ENCODE data around the gene CBX6.

Gene CBX6

GRCh38 chr22:38860283-38861169, 11.5 kb downstream of the CBX6 start:
- no peak for ATAC-seq
- TF ChIP-seq ZNF8 (CRISPR knock-in tag; IDR thresholded peaks at IDR 0.05) = no peak
- TF ChIP-seq GLIS3 (CRISPR knock-in tag; IDR thresholded peaks at IDR 0.05) = no peak
- no peak for TF ChIP-seq ZNF565 (CRISPR knock-in tag; conservative IDR thresholded peaks at IDR 0.05; ENCODE audit: low read depth)
- TF ChIP-seq, protein P1, sequence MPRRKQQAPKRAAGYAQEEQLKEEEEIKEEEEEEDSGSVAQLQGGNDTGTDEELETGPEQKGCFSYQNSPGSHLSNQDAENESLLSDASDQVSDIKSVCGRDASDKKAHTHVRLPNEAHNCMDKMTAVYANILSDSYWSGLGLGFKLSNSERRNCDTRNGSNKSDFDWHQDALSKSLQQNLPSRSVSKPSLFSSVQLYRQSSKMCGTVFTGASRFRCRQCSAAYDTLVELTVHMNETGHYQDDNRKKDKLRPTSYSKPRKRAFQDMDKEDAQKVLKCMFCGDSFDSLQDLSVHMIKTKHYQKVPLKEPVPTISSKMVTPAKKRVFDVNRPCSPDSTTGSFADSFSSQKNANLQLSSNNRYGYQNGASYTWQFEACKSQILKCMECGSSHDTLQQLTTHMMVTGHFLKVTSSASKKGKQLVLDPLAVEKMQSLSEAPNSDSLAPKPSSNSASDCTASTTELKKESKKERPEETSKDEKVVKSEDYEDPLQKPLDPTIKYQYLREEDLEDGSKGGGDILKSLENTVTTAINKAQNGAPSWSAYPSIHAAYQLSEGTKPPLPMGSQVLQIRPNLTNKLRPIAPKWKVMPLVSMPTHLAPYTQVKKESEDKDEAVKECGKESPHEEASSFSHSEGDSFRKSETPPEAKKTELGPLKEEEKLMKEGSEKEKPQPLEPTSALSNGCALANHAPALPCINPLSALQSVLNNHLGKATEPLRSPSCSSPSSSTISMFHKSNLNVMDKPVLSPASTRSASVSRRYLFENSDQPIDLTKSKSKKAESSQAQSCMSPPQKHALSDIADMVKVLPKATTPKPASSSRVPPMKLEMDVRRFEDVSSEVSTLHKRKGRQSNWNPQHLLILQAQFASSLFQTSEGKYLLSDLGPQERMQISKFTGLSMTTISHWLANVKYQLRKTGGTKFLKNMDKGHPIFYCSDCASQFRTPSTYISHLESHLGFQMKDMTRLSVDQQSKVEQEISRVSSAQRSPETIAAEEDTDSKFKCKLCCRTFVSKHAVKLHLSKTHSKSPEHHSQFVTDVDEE (CRISPR knock-in tag; IDR thresholded peaks at IDR 0.05) = no peak
- no peak for TF ChIP-seq RARB (CRISPR knock-in tag; IDR thresholded peaks at IDR 0.05)
- no peak for TF ChIP-seq ZFP3 (CRISPR knock-in tag; IDR thresholded peaks at IDR 0.05)
- TF ChIP-seq TOX (CRISPR knock-in tag; IDR thresholded peaks at IDR 0.05; ENCODE audit: borderline replicate concordance) = no peak
- no peak for TF ChIP-seq OSR1 (CRISPR knock-in tag; IDR thresholded peaks at IDR 0.05)

DNA sequence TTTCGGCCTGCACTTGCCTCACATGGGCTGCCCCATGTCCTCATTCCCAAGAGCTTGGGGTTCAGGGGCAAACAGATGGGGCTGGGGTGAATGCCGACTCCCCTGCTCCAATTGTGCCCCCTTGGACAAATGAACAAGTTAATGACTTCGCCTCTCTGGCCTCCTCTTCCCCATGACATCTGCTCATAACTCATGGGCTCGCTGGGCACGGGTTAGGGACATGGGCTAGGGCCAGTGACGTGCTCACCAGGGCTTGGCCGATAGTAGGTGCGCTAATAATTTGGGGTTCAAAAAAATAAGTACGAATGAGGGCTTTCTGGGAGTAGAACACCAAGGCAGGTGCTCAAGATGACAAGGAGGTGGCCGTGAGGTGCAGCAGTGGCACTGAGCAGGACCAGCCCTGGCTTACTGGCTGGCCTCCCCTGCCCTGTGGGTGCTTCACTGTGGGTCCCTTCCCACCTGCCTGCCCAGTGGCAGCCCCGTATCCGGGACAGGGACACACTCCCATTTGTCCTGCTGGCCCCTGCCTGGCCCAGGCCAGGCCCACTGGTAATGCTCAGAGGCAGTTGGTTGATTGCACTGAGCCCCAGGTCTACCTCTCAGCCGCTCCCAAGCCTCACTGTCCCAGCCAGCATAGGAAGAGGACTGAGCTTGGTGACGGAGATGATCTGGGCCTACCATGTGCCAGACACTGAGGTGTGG, 12.3 kb downstream of the CBX6 start:
- TF ChIP-seq ZFP3 (CRISPR knock-in tag; IDR thresholded peaks at IDR 0.05) (no peak), GLIS3 (CRISPR knock-in tag; IDR thresholded peaks at IDR 0.05) (no peak), CSRNP3 (CRISPR knock-in tag; IDR thresholded peaks at IDR 0.05) (no peak), PPARA (CRISPR knock-in tag; IDR thresholded peaks at IDR 0.05; ENCODE audit: borderline replicate concordance) (no peak), POU6F1 (CRISPR knock-in tag; IDR thresholded peaks at IDR 0.05; ENCODE audit: borderline replicate concordance, low read depth) (no peak)
- TF ChIP-seq, protein P1 (CRISPR knock-in tag; IDR thresholded peaks at IDR 0.05) = no peak
- ATAC-seq = no peak; the same call in 2 of the 3 replicates

DNA sequence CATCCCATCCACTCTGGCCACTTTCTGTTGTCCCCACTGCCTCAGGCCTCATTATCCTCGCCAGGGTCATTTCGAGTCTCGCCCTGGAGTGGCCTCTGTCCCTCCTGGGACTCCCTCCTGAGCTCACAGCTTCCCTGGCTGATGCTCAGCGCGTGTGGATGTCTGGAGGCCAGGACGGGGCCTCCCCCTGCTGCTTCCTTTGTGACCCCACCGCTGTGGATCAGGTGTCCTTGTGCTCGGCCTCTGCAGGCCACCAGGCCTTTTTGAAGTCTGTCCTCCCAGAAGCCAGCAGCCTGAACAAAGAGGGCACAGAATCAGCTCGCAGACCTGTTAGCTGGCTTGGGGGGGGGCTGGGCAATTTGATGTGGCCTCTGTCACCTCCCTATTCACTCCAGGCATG, 13.5 kb downstream of the CBX6 start:
- no peak for ATAC-seq
- TF ChIP-seq ZC3H10 (CRISPR knock-in tag; IDR thresholded peaks at IDR 0.05) = no peak
- no peak for TF ChIP-seq ZNF565 (CRISPR knock-in tag; conservative IDR thresholded peaks at IDR 0.05; ENCODE audit: low read depth)
- TF ChIP-seq ISL1 (CRISPR knock-in tag; IDR thresholded peaks at IDR 0.05) = no peak
- TF ChIP-seq TOX (CRISPR knock-in tag; IDR thresholded peaks at IDR 0.05; ENCODE audit: borderline replicate concordance) = no peak
- no peak for TF ChIP-seq SNAI2 (CRISPR knock-in tag; IDR thresholded peaks at IDR 0.05)
- TF ChIP-seq BACH2 (CRISPR knock-in tag; IDR thresholded peaks at IDR 0.05; ENCODE audit: borderline replicate concordance) = no peak
- no peak for TF ChIP-seq OSR1 (CRISPR knock-in tag; IDR thresholded peaks at IDR 0.05)
- TF ChIP-seq, protein P1 (CRISPR knock-in tag; IDR thresholded peaks at IDR 0.05) = no peak
- no peak for TF ChIP-seq PPARA (CRISPR knock-in tag; IDR thresholded peaks at IDR 0.05; ENCODE audit: borderline replicate concordance)
- no peak for TF ChIP-seq CSDC2 (CRISPR knock-in tag; IDR thresholded peaks at IDR 0.05)
- no peak for TF ChIP-seq CSRNP3 (CRISPR knock-in tag; IDR thresholded peaks at IDR 0.05)
- no peak for TF ChIP-seq ZFP3 (CRISPR knock-in tag; IDR thresholded peaks at IDR 0.05)
- no peak for TF ChIP-seq POU6F1 (CRISPR knock-in tag; IDR thresholded peaks at IDR 0.05; ENCODE audit: borderline replicate concordance, low read depth)
- no peak for TF ChIP-seq GLIS3 (CRISPR knock-in tag; IDR thresholded peaks at IDR 0.05)
